HepG2 (cell line): ENCODE results near the gene MAPK11.

Experiments
- AKAP8 ChIP-seq: sonication (generic); formaldehyde crosslinking; IDR thresholded peaks from 2 replicates; pipeline ENCODE4 v1.5.1; 2020; ENCODE audit warnings: mild to moderate bottlenecking, missing genetic modification reagents
- CBFB ChIP-seq: sonication (generic); formaldehyde crosslinking; IDR thresholded peaks from 2 replicates; pipeline ENCODE4 v1.4.0; 2020; ENCODE audit warnings: missing genetic modification reagents
- CTCF ChIP-seq: sonication (generic); formaldehyde crosslinking; IDR thresholded peaks from 2 replicates; pipeline ENCODE4 v1.5.0; 2020; ENCODE audit warnings: mild to moderate bottlenecking, missing genetic modification reagents, moderate library complexity
- POLR2AphosphoS5 ChIP-seq: IDR thresholded peaks from 2 replicates; pipeline ENCODE4 v1.6.1; 2012; ENCODE audit warnings: low read depth, low read length

DNA sequence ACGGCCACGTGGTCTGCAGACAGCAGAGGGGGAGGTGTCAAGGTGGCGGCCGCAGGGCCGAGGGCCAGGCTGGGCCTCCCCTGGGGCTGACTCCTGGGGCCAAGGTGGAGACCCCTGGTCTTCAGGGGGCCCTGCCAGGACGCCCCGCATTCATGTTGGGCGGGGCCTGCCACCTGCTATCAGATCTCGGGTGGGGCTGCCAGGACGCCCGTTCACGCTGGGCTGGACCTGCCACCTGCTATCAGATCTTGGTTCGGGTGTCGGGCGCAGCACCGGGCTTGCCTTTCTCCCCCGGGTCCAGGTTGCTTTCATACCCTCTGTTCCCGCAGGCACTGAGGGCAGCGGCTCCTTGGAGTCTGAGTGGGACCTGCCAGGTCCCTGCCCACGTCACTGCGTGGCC lies 16.1 kb upstream of the MAPK11 start:
- no peak for TF ChIP-seq POLR2AphosphoS5
- TF ChIP-seq CBFB (CRISPR knock-in tag), result no peak
- TF ChIP-seq AKAP8 (CRISPR knock-in tag), result no peak
- TF ChIP-seq CTCF (CRISPR knock-in tag), result no peak
